ENCODE data around the gene ZNF219. TPM values are rescaled to one million over a fixed set of nuclear protein-coding genes. Genes with fewer than 3 reads are reported as not detected.

The ZNF219 gene
- total RNA-seq, 1 experiment from 2014 or later = 18.5 TPM

DNA sequence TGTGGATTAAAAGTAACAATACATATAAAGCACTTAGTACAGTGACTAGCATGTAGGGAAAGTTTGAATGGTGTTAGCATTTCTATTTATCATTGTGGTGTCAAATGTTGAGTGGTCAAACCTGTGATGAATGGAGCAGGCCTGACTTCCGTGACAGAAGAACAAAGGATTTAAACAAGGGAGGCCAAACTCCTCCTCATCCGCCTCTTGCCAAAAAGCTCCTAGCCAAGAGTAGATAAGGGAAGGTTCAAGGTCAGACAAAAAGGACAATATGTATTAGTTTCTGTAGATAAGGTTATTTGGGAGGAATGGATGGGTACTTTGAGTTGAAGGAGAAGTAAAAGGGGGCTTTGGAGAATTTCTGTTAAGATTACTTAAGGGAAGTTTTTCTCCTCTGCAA is 49.8 kb downstream of the ZNF219 start:
- intact Hi-C loops (cut with micrococcal nuclease; ENCODE audit: unreplicated experiment) = loop anchor here (10.0 kb wide), 1 partner anchor 194 kb away; no protein-coding TSS in a partner anchor
- Mint-ChIP-seq H3K9me3 (ENCODE audit: low read depth, unreplicated experiment) (no peaks in the 10 kb centered on the region), H3K27ac (ENCODE audit: unreplicated experiment) (no peak overlapping the region), H3K4me1 (ENCODE audit: low read depth, unreplicated experiment) (peaks cover 9% of the 10 kb centered on the region), H3K36me3 (ENCODE audit: insufficient read depth, unreplicated experiment) (no peaks in the 10 kb centered on the region), H3K4me3 (ENCODE audit: low read depth, unreplicated experiment) (no peak overlapping the region), H3K27me3 (ENCODE audit: unreplicated experiment) (peaks cover 31% of the 10 kb centered on the region)
- DNase-seq = no peak
- no TSS peak for BruUV-seq (replicated peaks)
- CTCF ChIA-PET = interaction anchor here (1.0 kb wide), 1 partner anchor 56 kb away, joined by 4 read pairs; no protein-coding TSS in a partner anchor
- TF ChIP-seq, protein P1, sequence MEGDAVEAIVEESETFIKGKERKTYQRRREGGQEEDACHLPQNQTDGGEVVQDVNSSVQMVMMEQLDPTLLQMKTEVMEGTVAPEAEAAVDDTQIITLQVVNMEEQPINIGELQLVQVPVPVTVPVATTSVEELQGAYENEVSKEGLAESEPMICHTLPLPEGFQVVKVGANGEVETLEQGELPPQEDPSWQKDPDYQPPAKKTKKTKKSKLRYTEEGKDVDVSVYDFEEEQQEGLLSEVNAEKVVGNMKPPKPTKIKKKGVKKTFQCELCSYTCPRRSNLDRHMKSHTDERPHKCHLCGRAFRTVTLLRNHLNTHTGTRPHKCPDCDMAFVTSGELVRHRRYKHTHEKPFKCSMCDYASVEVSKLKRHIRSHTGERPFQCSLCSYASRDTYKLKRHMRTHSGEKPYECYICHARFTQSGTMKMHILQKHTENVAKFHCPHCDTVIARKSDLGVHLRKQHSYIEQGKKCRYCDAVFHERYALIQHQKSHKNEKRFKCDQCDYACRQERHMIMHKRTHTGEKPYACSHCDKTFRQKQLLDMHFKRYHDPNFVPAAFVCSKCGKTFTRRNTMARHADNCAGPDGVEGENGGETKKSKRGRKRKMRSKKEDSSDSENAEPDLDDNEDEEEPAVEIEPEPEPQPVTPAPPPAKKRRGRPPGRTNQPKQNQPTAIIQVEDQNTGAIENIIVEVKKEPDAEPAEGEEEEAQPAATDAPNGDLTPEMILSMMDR (IDR thresholded peaks at IDR 0.05; ENCODE audit: unreplicated experiment) = no peak

DNA sequence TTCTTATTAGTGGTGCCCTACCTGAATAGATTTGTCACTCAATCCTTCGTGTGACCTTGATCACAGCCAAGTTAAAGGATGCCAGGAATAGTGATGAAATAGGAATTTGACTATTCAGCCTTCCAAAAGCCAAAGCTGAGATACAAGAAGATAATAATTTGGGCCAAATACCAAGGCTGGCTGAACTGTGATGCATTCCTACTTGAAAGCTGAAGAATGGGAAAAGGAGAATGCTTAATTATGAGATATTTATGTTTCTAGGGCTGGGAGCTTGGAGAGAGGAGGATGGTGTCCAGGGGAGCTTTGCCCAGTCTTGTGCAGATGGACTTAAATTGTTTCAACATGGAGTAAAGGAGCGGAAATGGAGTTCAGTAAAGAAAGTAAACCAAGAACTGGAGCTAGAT is 51.1 kb downstream of the ZNF219 start:
- TF ChIP-seq, protein P1 (IDR thresholded peaks at IDR 0.05; ENCODE audit: unreplicated experiment) = no peak
- Mint-ChIP-seq H3K27ac (ENCODE audit: unreplicated experiment) (no peak overlapping the region), H3K4me3 (ENCODE audit: low read depth, unreplicated experiment) (no peak overlapping the region), H3K36me3 (ENCODE audit: insufficient read depth, unreplicated experiment) (no peaks in the 10 kb centered on the region), H3K4me1 (ENCODE audit: low read depth, unreplicated experiment) (peaks cover 15% of the 10 kb centered on the region), H3K27me3 (ENCODE audit: unreplicated experiment) (peaks cover 44% of the 10 kb centered on the region), H3K9me3 (ENCODE audit: low read depth, unreplicated experiment) (no peaks in the 10 kb centered on the region)
- CTCF ChIA-PET = interaction anchor here (0.7 to 1.3 kb wide), 3 partner anchors 23 to 57 kb away, joined by 4 read pairs; partner anchors contain the start of gene ARHGEF40
- intact Hi-C loops (cut with micrococcal nuclease; ENCODE audit: unreplicated experiment) = loop anchor here (10.0 kb wide), 1 partner anchor 193 kb away; no protein-coding TSS in a partner anchor
- DNase-seq = no peak
- BruUV-seq (replicated peaks) = no TSS peak

DNA sequence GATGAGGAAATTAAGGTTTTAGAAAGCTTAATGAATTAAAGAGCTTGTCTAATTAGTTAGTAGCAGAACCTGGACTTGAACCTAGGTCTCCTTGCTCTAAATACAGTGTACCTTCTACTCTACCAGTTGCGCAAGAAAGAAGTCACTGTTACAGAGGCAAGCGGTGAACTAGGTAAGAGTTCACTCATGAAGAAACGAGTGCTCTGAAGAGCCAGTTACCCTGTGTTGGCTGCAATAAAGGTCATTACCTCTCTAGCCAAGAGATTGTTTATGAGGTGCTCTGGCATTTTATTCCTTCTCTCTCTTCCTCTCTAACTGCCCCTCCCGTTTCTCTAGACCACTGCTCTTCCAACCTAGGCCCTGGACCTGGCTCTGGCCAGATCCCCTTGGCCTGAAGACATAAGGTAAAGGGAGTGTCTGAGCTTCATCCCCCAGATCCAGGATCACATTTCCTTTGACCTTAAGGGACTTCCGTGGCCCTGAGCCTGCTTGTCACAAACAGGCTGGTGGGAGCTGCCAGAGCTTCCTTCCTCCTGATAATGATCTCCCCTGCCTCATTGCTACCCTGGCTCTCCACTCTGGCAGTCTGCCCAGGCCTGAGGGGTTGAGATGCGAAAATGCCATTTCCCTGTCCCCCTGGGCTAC is 54.4 kb downstream of the ZNF219 start:
- Mint-ChIP-seq H3K4me3 (ENCODE audit: low read depth, unreplicated experiment) (no peak overlapping the region), H3K36me3 (ENCODE audit: insufficient read depth, unreplicated experiment) (no peaks in the 10 kb centered on the region), H3K27me3 (ENCODE audit: unreplicated experiment) (peaks cover 52% of the 10 kb centered on the region), H3K9me3 (ENCODE audit: low read depth, unreplicated experiment) (no peaks in the 10 kb centered on the region), H3K27ac (ENCODE audit: unreplicated experiment) (no peak overlapping the region), H3K4me1 (ENCODE audit: low read depth, unreplicated experiment) (peaks cover 22% of the 10 kb centered on the region)
- TF ChIP-seq, protein P1 (IDR thresholded peaks at IDR 0.05; ENCODE audit: unreplicated experiment) = no peak
- no peak for DNase-seq
- BruUV-seq (replicated peaks) = no TSS peak
- intact Hi-C loops (cut with micrococcal nuclease; ENCODE audit: unreplicated experiment) = loop anchor here (10.0 kb wide), 1 partner anchor 189 kb away; no protein-coding TSS in a partner anchor
- CTCF ChIA-PET = interaction anchor here (0.6 to 6.7 kb wide), 2 partner anchors 29 to 390 kb away, joined by 4 to 93 read pairs; no protein-coding TSS in a partner anchor

DNA sequence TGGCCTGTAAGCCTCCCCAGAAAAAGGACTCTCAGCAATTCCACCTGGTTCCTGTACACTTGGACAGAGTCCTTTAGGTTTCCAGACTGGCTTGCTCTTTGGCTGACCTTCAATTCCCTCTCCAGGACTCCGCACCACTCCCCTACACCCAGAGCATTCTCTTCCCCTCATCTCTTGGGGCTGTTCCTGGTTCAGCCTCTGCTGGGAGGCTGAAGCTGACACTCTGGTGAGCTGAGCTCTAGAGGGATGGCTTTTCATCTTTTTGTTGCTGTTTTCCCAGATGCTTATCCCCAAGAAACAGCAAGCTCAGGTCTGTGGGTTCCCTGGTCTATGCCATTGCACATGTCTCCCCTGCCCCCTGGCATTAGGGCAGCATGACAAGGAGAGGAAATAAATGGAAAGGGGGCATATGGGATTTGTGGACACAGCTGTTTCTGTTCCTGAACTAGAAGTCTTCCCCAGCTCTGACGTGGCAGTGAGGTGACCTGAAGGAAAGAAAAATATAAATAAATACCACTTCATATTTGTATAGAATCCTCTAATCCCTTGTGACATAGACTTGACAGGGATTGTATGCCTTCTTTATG is 55.0 kb downstream of the ZNF219 start:
- Mint-ChIP-seq H3K9me3 (ENCODE audit: low read depth, unreplicated experiment) (no peaks in the 10 kb centered on the region), H3K27ac (ENCODE audit: unreplicated experiment) (no peak overlapping the region), H3K4me3 (ENCODE audit: low read depth, unreplicated experiment) (no peak overlapping the region), H3K4me1 (ENCODE audit: low read depth, unreplicated experiment) (peaks cover 28% of the 10 kb centered on the region), H3K27me3 (ENCODE audit: unreplicated experiment) (peaks cover 57% of the 10 kb centered on the region), H3K36me3 (ENCODE audit: insufficient read depth, unreplicated experiment) (no peaks in the 10 kb centered on the region)
- no peak for DNase-seq
- no TSS peak for BruUV-seq (replicated peaks)
- CTCF ChIA-PET = interaction anchor here (6.7 kb wide), 1 partner anchor 28 kb away, joined by 93 read pairs; no protein-coding TSS in a partner anchor
- TF ChIP-seq, protein P1 (IDR thresholded peaks at IDR 0.05; ENCODE audit: unreplicated experiment) = no peak
- intact Hi-C loops (cut with micrococcal nuclease; ENCODE audit: unreplicated experiment) = loop anchor here (10.0 kb wide), 1 partner anchor 189 kb away; no protein-coding TSS in a partner anchor
